Left lung (tissue), 10 donors: ENCODE measurements around the gene TCF12. TPM values are rescaled to one million over a fixed set of nuclear protein-coding genes. Genes with fewer than 3 reads are reported as not detected.

Experiments
- ATAC-seq: fragments of 200-7000 bp; cut with Tn5 transposase; one replicate; pipeline ENCODE4 v1.9.1; 2020; ENCODE audit warnings: moderate library complexity
- DNase-seq, 4 donors: peaks; one replicate each; pipeline ENCODE4 v3.0.0-alpha.2; 2013 to 2020
- H3K27ac ChIP-seq, 2 donors: fragments of 200-600 bp; sonication (generic) in 1 of 2; one replicate each; pipeline versions ENCODE4 v1.5.0 to v1.8.0; 2020 to 2021
- H3K27me3 ChIP-seq, 2 donors: fragments of 200-600 bp; sonication (generic) in 1 of 2; one replicate each; pipeline versions ENCODE4 v1.5.0 to v1.8.0; 2020 to 2021
- H3K36me3 ChIP-seq, 2 donors: fragments of 200-600 bp; sonication (generic) in 1 of 2; one replicate each; pipeline versions ENCODE4 v1.5.0 to v1.8.0; 2020 to 2021
- H3K4me1 ChIP-seq, 2 donors: fragments of 200-600 bp; one replicate each; pipeline ENCODE4 v1.8.0; 2021
- H3K4me3 ChIP-seq, 2 donors: fragments of 200-600 bp; sonication (generic) in 1 of 2; one replicate each; pipeline versions ENCODE4 v1.5.0 to v1.8.0; 2020 to 2021; ENCODE audit warnings: mild to moderate bottlenecking in 1 of 2
- H3K9me3 ChIP-seq, 2 donors: fragments of 200-600 bp; sonication (generic) in 1 of 2; one replicate each; pipeline versions ENCODE4 v1.5.0 to v1.8.0; 2020 to 2021
- CTCF ChIP-seq, 2 donors: fragments of 200-600 bp; sonication (generic) in 1 of 2; IDR thresholded peaks; one replicate each; pipeline versions ENCODE4 v1.5.0 to v1.8.0; 2021; ENCODE audit warnings: antibody characterized with exemption in 2 of 2
- intact Hi-C, 2 donors: fragments of 100-400 bp; cut with DNase I; formaldehyde crosslinking; loops; one replicate each; pipeline versions ENCODE4 v1.11.2 to v1.14.2; 2022
- polyA plus RNA-seq, 6 donors: library from polyadenylated mRNA; unstranded; fragments of 120-200 nt; gene quantifications; one replicate each; pipeline ENCODE4 v1.2.1, GENCODE V29; 2013; ENCODE audit not compliant: insufficient read length in 6 of 6
- total RNA-seq, 2 donors: library from RNA; stranded (reverse); fragmentation: NEBNext Ultra II Directional; extraction: Animal tissue kit (Norgen Biotek cat#: 25700); gene quantifications; one replicate each; pipeline ENCODE4 v1.2.1, GENCODE V29; 2021
- donor health status: DM: no; HTN: yes; CAD: no.
- donor health status: DM: no; HTN: no; CAD: no.

TCF12 gene
- total and polyA plus RNA-seq, 8 donors: 106 to 148 (median 130) TPM

GRCh38 chr15:57098896-57099295 is 180.5 kb downstream of the TCF12 start:
- intact Hi-C loops: no loop called here
- ATAC-seq (no peak), DNase-seq (no peak)
- H3K36me3 ChIP-seq: no peaks in the 10 kb centered on the region
- H3K9me3 ChIP-seq: no peaks in the 10 kb centered on the region
- no peak overlapping the region for H3K27ac ChIP-seq
- H3K4me3 ChIP-seq: no peak overlapping the region
- no peaks in the 10 kb centered on the region for H3K4me1 ChIP-seq
- no peak for TF ChIP-seq CTCF (IDR thresholded peaks at IDR 0.05)
- no peaks in the 10 kb centered on the region for H3K27me3 ChIP-seq

- Histone ChIP-seq H3K4me3 (no peak overlapping the region), H3K27ac (no peak overlapping the region), H3K36me3 (no peaks in the 10 kb centered on the region), H3K4me1 (no peaks in the 10 kb centered on the region), H3K27me3 (no peaks in the 10 kb centered on the region), H3K9me3 (no peaks in the 10 kb centered on the region)
- no peak for DNase-seq
- TF ChIP-seq CTCF (IDR thresholded peaks at IDR 0.05): no peak
- no peak for ATAC-seq
- intact Hi-C loops: no loop called here
Observed at GRCh38 chr15:57100136-57100539, 181.7 kb downstream of the TCF12 start.

DNA sequence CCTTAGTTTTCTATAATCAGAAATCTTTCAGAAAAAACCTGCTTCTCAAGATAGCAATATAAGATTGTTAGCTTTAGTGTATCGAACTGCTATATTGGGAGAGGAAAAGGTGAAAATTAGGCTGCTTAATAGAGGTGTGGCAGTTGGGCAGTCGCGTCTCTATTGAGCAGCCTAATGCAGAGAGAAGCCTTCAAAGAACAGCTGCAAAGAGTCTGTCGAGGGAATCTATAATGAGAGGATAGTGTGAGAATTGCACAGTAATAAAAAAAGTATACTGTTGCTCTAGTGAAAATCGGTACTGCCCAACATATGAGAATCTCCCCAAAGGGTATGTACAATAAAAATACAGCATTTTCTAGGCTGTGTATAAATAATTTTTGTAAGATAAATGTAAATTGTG is 184.4 kb downstream of the TCF12 start:
- Histone ChIP-seq H3K27me3 (no peaks in the 10 kb centered on the region), H3K4me1 (no peaks in the 10 kb centered on the region), H3K36me3 (no peaks in the 10 kb centered on the region), H3K4me3 (no peak overlapping the region), H3K9me3 (no peaks in the 10 kb centered on the region), H3K27ac (no peak overlapping the region)
- no peak for DNase-seq
- intact Hi-C loops: no loop called here
- no peak for TF ChIP-seq CTCF (IDR thresholded peaks at IDR 0.05)
- no peak for ATAC-seq

GRCh38 chr15:57108296-57108695 is 189.9 kb downstream of the TCF12 start:
- no peak for TF ChIP-seq CTCF (IDR thresholded peaks at IDR 0.05)
- no peaks in the 10 kb centered on the region for H3K4me1 ChIP-seq
- intact Hi-C loops: no loop called here
- no peak overlapping the region for H3K27ac ChIP-seq
- H3K36me3 ChIP-seq: no peaks in the 10 kb centered on the region
- ATAC-seq: no peak
- no peak for DNase-seq
- no peak overlapping the region for H3K4me3 ChIP-seq
- H3K27me3 ChIP-seq: no peaks in the 10 kb centered on the region
- H3K9me3 ChIP-seq: no peaks in the 10 kb centered on the region

GRCh38 chr15:57109005-57109404 is 190.6 kb downstream of the TCF12 start:
- ATAC-seq (no peak), DNase-seq (no peak)
- intact Hi-C loops: no loop called here
- H3K36me3 ChIP-seq: no peaks in the 10 kb centered on the region
- no peaks in the 10 kb centered on the region for H3K9me3 ChIP-seq
- TF ChIP-seq CTCF (IDR thresholded peaks at IDR 0.05): no peak
- no peaks in the 10 kb centered on the region for H3K27me3 ChIP-seq
- H3K4me1 ChIP-seq: peaks cover 4 to 5% of the 10 kb centered on the region in 2 donors
- H3K27ac ChIP-seq: no peak overlapping the region
- no peak overlapping the region for H3K4me3 ChIP-seq
